ENCODE measurements around the gene ANXA6. TPM values are rescaled to one million over a fixed set of nuclear protein-coding genes. Genes with fewer than 3 reads are reported as not detected.

Gene ANXA6
- total RNA-seq, 4 donors from 2014 or later: 359 to 435 (median 375) TPM

GRCh38 chr5:151144922-151145321, 12.7 kb downstream of the ANXA6 start:
- no peak for TF ChIP-seq CTCF (IDR thresholded peaks at IDR 0.05)
- no peak for TF ChIP-seq POLR2A (IDR thresholded peaks at IDR 0.05)
- TF ChIP-seq POLR2AphosphoS5 (IDR thresholded peaks at IDR 0.05): no peak
- no peak for TF ChIP-seq EP300 (IDR thresholded peaks at IDR 0.05)
- H3K27ac ChIP-seq: peak overlapping the region in 1 of 4 donors; percentile 16
- no peaks in the 10 kb centered on the region for H3K27me3 ChIP-seq
- peaks cover 0 to 62% of the 10 kb centered on the region in 2 donors for H3K36me3 ChIP-seq
- H3K4me1 ChIP-seq: peaks cover 2 to 98% (median 29%) of the 10 kb centered on the region in 3 donors
- H3K9me3 ChIP-seq: no peaks in the 10 kb centered on the region
- 50% methylated on average over 2 of the region's 7 CpGs; no CpG with 5 or more reads in 1 of the 2 donors for WGBS, 2 donors (ENCODE audit: low coverage in 1 of 2)
- ATAC-seq: no peak
- no peak overlapping the region for H3K4me3 ChIP-seq

GRCh38 chr5:151144275-151144674, 13.3 kb downstream of the ANXA6 start:
- no peaks in the 10 kb centered on the region for H3K9me3 ChIP-seq
- H3K4me3 ChIP-seq: no peak overlapping the region
- H3K4me1 ChIP-seq: peaks cover 2 to 91% (median 29%) of the 10 kb centered on the region in 3 donors
- no peaks in the 10 kb centered on the region for H3K27me3 ChIP-seq
- ATAC-seq: no peak
- TF ChIP-seq EP300 (IDR thresholded peaks at IDR 0.05) (no peak), POLR2A (IDR thresholded peaks at IDR 0.05) (no peak), POLR2AphosphoS5 (IDR thresholded peaks at IDR 0.05) (no peak), CTCF (IDR thresholded peaks at IDR 0.05) (no peak)
- 42 to 86% methylated on average over 2 of the region's 6 CpGs for WGBS, 2 donors (ENCODE audit: low coverage in 1 of 2)
- H3K36me3 ChIP-seq: peaks cover 0 to 68% of the 10 kb centered on the region in 2 donors
- peak overlapping the region in 1 of 4 donors; percentile 8 for H3K27ac ChIP-seq

- Histone ChIP-seq H3K27ac (peak overlapping the region in 1 of 4 donors; percentile 8), H3K27me3 (no peaks in the 10 kb centered on the region), H3K4me1 (peaks cover 2 to 85% (median 29%) of the 10 kb centered on the region in 3 donors), H3K36me3 (peaks cover 0 to 74% of the 10 kb centered on the region in 2 donors), H3K4me3 (no peak overlapping the region), H3K9me3 (no peaks in the 10 kb centered on the region)
- ATAC-seq: no peak
- WGBS, 2 donors (ENCODE audit: low coverage in 1 of 2): 55 to 80% methylated on average over 5 to 6 of the region's 7 CpGs
- TF ChIP-seq EP300 (IDR thresholded peaks at IDR 0.05) (no peak), POLR2AphosphoS5 (IDR thresholded peaks at IDR 0.05) (no peak), POLR2A (IDR thresholded peaks at IDR 0.05) (no peak), CTCF (IDR thresholded peaks at IDR 0.05) (no peak)
These were observed 13.9 kb downstream of the ANXA6 start for GRCh38 chr5:151143645-151144044.

GRCh38 chr5:151142933-151143332, 14.6 kb downstream of the ANXA6 start:
- TF ChIP-seq CTCF (IDR thresholded peaks at IDR 0.05) (no peak), POLR2AphosphoS5 (IDR thresholded peaks at IDR 0.05) (no peak), EP300 (IDR thresholded peaks at IDR 0.05) (no peak), POLR2A (IDR thresholded peaks at IDR 0.05) (no peak)
- H3K27me3 ChIP-seq: no peaks in the 10 kb centered on the region
- H3K36me3 ChIP-seq: peaks cover 0 to 82% of the 10 kb centered on the region in 2 donors
- WGBS, 2 donors (ENCODE audit: low coverage in 1 of 2): no CpG with 5 or more reads among the region's 1 CpG
- no peaks in the 10 kb centered on the region for H3K9me3 ChIP-seq
- H3K4me3 ChIP-seq: no peak overlapping the region
- peaks cover 2 to 78% (median 29%) of the 10 kb centered on the region in 3 donors for H3K4me1 ChIP-seq
- H3K27ac ChIP-seq: peak overlapping the region in 3 of 4 donors; percentile 2 to 68 (median 12)
- ATAC-seq: no peak

- Histone ChIP-seq H3K27me3 (no peaks in the 10 kb centered on the region), H3K27ac (peak overlapping the region; percentile 0 to 68 (median 60)), H3K9me3 (no peaks in the 10 kb centered on the region), H3K36me3 (peaks cover 0 to 83% of the 10 kb centered on the region in 2 donors), H3K4me3 (no peak overlapping the region), H3K4me1 (peaks cover 2 to 64% (median 29%) of the 10 kb centered on the region in 3 donors)
- 9 to 14% methylated on average over 6 of the region's 15 CpGs for WGBS, 2 donors (ENCODE audit: low coverage in 1 of 2)
- ATAC-seq: peak; percentile 59
- TF ChIP-seq POLR2A (IDR thresholded peaks at IDR 0.05) (no peak), POLR2AphosphoS5 (IDR thresholded peaks at IDR 0.05) (no peak), CTCF (IDR thresholded peaks at IDR 0.05) (no peak), EP300 (IDR thresholded peaks at IDR 0.05) (no peak)
These were observed 16.0 kb downstream of the ANXA6 start for GRCh38 chr5:151141535-151141934.

Measured in gastroesophageal sphincter (tissue), 4 donors.